Epithelial cell of proximal tubule (primary cell): ENCODE data around the gene RRM2. TPM values are rescaled to one million over a fixed set of nuclear protein-coding genes. Genes with fewer than 3 reads are reported as not detected.

Source experiments
- DNase-seq: peaks from one replicate; pipeline ENCODE4 v3.0.0-alpha.2; 2011; ENCODE audit warnings: low read depth
- H3K4me3 ChIP-seq: 2 replicates; pipeline ENCODE4 v1.5.1; 2011; ENCODE audit warnings: low read depth, mild to moderate bottlenecking, low read length
- total RNA-seq: library from RNA; depleted of rRNA; stranded (reverse); fragments of >200 nt; gene quantifications from 2 replicates; pipeline ENCODE4 v1.2.3, GENCODE V29; 2015
- TF ChIP-seq, protein P1 (sequence below): conservative IDR thresholded peaks from 2 replicates; pipeline ENCODE4 v1.5.1; 2012; ENCODE audit warnings: low read depth, mild to moderate bottlenecking, low read length

The RRM2 gene
- total RNA-seq, 1 donor from 2014 or later: 214 TPM

DNA sequence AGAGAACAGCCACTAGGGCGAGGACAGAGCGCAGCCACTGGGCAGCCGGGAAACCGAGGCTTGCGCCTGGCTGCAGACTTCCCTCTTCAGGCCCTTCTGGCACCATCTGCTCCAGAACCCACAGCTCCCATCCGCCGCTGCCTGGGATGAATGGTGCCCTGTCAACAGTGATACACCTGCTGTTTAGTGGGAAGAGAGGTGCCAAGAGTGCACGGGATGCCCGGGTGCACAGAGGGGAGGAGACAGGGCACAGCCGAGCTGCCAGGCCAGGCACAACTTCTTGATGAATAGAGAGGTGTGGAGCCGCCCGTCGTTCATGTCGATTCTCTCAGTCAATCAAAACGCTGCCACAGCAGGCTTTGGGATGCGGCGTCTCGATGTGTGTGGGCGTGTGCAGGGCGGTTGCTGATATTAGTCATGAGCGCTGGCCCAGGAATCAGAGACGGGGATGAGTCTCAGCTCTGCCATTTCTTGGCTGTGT, 39.5 kb downstream of the RRM2 start:
- TF ChIP-seq, protein P1, sequence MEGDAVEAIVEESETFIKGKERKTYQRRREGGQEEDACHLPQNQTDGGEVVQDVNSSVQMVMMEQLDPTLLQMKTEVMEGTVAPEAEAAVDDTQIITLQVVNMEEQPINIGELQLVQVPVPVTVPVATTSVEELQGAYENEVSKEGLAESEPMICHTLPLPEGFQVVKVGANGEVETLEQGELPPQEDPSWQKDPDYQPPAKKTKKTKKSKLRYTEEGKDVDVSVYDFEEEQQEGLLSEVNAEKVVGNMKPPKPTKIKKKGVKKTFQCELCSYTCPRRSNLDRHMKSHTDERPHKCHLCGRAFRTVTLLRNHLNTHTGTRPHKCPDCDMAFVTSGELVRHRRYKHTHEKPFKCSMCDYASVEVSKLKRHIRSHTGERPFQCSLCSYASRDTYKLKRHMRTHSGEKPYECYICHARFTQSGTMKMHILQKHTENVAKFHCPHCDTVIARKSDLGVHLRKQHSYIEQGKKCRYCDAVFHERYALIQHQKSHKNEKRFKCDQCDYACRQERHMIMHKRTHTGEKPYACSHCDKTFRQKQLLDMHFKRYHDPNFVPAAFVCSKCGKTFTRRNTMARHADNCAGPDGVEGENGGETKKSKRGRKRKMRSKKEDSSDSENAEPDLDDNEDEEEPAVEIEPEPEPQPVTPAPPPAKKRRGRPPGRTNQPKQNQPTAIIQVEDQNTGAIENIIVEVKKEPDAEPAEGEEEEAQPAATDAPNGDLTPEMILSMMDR: no peak
- no peak overlapping the region for H3K4me3 ChIP-seq
- no peak for DNase-seq

DNA sequence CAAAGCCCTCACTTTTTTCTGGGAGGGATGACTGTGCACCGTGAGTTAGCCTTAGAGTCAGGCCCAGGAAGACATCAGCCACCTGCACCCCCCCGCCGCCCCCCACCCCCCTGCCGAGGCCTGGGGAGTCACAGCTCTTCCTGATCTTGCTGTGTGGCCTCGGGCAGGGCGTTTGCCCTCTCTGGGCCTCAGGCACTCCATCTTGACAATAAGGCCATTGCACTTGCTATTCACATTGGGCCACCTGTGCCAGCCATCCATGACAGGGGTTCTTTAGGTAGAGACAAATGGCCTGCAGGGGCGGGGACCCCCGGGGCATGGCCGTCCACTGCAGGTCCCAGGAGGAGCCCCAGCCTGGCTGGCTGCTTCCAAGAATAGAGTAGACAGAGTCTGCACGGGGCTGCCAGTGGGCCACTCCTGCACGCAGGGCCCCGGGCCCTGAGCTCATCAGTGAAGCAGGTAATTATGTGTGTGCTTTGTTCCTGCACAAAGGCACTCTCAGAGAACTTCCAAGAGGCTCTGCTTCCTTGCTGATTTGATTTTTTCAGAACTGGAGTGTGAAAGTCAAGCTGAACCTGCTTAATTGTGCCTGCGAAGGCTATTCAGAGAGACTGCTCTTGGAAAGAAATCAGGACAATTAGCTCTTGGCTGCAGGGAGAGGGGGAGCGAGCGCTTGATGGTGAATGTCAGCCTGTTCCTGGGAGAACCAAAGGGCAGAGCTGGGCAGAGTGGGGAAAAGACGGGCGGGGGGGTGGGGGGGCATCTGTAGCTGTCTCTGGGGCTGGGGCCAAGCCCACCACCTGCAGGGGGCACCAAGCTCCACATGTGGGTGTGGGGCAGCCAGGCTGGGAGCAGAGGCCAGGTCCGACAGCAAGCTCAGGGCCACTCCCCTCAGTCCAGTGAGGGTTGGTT, 40.3 kb downstream of the RRM2 start:
- TF ChIP-seq, protein P1: no peak
- no peak for DNase-seq
- no peak overlapping the region for H3K4me3 ChIP-seq

DNA sequence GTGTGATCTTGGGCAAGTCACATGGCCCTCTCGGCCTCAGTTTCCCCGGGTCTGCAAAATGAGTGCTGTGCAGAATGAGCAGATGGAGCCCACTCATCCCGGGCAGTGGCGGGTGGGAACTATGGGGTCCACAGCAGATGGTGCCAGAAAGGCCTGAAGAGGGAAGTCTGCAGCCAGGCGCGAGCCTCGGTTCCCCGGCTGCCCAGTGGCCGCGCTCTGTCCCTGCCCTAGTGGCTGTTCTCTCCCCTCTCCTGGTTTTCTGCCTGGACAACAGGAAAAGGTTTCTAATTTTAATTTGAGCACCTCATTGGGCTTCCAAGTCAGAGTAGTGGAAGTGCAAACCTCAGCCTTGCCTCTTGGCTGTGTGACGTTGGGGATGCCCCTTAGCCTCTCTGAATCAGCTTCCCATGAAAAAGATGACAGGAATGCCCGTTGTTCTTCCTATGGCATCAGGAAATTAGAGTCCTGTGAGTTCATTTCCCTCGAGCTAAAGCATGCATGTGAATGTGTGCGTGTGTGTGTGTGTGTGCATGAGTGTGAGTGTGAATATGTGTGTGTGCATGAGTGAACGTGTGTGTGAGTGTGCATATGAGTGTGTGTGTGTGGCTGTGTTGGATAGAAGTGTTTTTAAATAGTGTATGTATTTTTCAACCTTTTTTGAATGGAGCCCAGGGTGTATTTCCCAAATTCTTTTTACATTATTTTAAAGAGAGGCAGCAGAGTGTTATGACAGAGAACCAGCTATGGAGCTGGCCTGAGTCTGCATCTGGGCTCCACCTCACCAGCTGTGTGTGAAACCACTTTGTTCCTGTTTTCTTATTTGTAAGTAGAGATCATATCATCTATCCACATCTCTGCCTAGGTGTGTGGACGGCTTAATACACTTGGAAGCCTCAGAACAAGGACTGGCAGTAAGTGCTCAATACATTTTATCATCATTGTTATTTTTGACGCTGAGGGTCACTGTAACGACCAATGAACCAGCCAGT, 41.3 kb downstream of the RRM2 start:
- DNase-seq: no peak
- TF ChIP-seq, protein P1: no peak
- no peak overlapping the region for H3K4me3 ChIP-seq

DNA sequence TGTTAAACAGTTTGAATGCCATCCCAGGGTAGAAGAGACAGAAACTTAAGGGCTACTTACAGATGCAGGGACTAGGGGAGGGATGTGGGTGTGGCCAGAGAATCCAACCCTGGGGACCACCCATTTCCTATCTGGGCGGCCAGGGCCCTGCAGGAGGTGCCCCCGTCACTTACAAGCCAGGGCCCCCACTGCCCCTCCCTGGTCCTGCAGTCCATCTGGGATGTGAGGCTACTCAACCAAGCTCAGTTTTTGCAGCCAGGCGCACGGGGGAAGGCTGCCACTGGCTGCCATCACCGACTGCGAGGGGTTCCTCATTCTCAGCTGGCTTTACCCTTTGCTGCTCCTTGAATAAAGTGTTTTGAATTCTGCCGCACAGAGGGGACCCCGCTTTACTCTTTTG, 42.1 kb downstream of the RRM2 start:
- TF ChIP-seq, protein P1: no peak

DNA sequence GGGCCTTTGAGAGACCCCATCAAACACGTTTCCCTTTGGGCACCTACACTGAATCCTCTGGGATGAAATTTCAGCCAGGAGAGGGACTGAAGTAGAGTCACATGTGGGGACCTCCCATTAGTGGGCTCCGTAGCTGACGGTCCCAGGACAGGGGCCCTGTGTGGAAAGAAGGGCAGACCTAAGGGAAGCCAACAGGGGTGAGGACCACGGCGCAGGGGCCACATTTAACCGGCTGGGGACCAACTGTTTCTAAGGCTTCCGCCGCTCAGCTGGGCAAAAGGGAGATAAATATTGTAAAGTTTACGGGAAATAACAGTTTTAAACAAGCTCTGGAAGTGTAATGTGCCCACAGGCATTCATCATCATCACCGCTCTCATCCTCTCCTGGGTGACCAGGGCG, 42.7 kb downstream of the RRM2 start:
- DNase-seq: no peak
- no peak overlapping the region for H3K4me3 ChIP-seq
- TF ChIP-seq, protein P1: no peak

More for the DNA sequence above, 42.1 kb downstream of the RRM2 start:
- no peak for DNase-seq
- H3K4me3 ChIP-seq: no peak overlapping the region

DNA sequence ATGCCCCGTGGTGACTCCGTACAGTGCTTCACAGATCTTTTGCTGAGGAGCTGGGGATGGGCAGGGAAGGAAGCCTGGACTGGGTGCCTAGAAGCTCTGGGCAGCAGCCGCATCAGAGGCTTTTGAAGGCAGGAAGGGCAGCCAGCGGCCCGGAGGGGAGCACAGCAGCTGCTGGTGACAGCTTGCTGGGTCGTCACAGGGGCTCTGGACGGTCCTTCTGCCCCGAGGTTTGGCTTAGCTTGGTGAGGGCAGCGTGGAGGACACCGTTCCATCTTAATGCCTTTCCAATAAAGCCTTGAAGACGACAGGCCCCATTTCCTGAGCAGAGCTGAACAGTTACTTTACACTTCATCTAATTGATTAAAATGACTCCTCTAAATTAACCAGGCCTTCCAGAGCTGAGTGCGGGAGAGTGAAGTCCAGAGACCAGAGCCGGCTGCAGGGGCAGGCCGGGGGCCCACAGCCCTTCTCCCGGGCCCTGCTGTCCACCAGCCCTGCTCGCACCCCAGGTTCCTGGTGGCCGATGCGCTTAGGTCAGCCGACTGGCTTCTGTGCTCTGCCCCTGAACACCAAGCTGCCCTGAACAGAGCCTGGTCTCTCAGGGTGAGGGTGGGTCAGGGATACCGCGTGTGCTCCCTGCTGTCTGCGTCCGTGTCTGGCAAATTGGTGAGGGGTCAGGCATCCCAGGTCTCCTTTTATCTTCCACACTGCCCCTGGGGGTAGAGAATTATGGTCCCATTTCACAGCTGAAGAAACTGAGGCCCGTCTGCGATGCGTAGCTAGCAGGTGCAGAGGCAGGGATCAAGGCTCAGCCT, 43.5 kb downstream of the RRM2 start:
- TF ChIP-seq, protein P1: no peak
- no peak overlapping the region for H3K4me3 ChIP-seq
- no peak for DNase-seq
